ENCODE measurements around the gene DNTTIP2.

- TF ChIP-seq CTCF (IDR thresholded peaks at IDR 0.05) (no peak), POLR2A (IDR thresholded peaks at IDR 0.05) (no peak)
Observed at GRCh38 chr1:93925206-93925605, 46.2 kb upstream of the DNTTIP2 start.

Data from uterus (tissue), 2 donors.